Natural killer cell treated with Interleukin-12 subunit alpha and Interleukin-12 subunit beta and Interleukin-15 and Interleukin-18, amount 100 ng/mL, for 72 hours (primary cell): ENCODE measurements around the gene SPATS2. TPM values are rescaled to one million over a fixed set of nuclear protein-coding genes. Genes with fewer than 3 reads are reported as not detected.

Experiments used
- ATAC-seq, 2 donors: fragments of 150-1000 bp; cut with Tn5 transposase in 1 of 2; sonication (Bioruptor Pico), chemical (Tn5 transposase) in 1 of 2; 2 replicates each; pipeline ENCODE4 v1.10.0; 2021
- DNase-seq: peaks from one replicate; pipeline ENCODE4 v3.0.0; 2022; ENCODE audit warnings: low spot score
- H3K27ac Mint-ChIP-seq, 2 donors: 1 replicate in 1 of 2; 2 replicates in 1 of 2; pipeline ENCODE4 v1.8.0; 2022; ENCODE audit warnings: mixed read lengths in 2 of 2, mild to moderate bottlenecking in 1 of 2, moderate library complexity in 1 of 2
- H3K27me3 Mint-ChIP-seq, 2 donors: 1 replicate in 1 of 2; 2 replicates in 1 of 2; pipeline ENCODE4 v1.8.0; 2022; ENCODE audit warnings: mixed read lengths in 2 of 2
- H3K36me3 Mint-ChIP-seq: one replicate; pipeline ENCODE4 v1.8.0; 2022; ENCODE audit warnings: mixed read lengths
- H3K4me1 Mint-ChIP-seq, 2 donors: 1 replicate in 1 of 2; 2 replicates in 1 of 2; pipeline ENCODE4 v1.8.0; 2022; ENCODE audit warnings: low read depth in 2 of 2, mixed read lengths in 2 of 2, mild to moderate bottlenecking in 1 of 2
- H3K4me3 Mint-ChIP-seq: one replicate; pipeline ENCODE4 v1.8.0; 2022; ENCODE audit warnings: mixed read lengths
- H3K9me3 Mint-ChIP-seq: 2 replicates; pipeline ENCODE4 v1.8.0; 2022; ENCODE audit warnings: mixed read lengths
- total RNA-seq, 2 donors: library from RNA; stranded (reverse); gene quantifications; one replicate each; pipeline ENCODE4 v1.2.3, GENCODE V29; 2022

Gene SPATS2
- total RNA-seq, 2 donors from 2014 or later = 13.7 to 21.1 TPM

- H3K27ac Mint-ChIP-seq = no peak overlapping the region
- H3K4me3 Mint-ChIP-seq = no peak overlapping the region
- peaks cover under 1% of the 10 kb centered on the region in 2 donors for H3K4me1 Mint-ChIP-seq
- ATAC-seq (no peak), DNase-seq (no peak)
- H3K27me3 Mint-ChIP-seq = peaks cover 10 to 42% of the 10 kb centered on the region in 2 donors
- H3K9me3 Mint-ChIP-seq = no peaks in the 10 kb centered on the region
- H3K36me3 Mint-ChIP-seq = no peaks in the 10 kb centered on the region
Observed at GRCh38 chr12:49352351-49352750, 14.9 kb upstream of the SPATS2 start.

- DNase-seq (no peak), ATAC-seq (no peak)
- H3K36me3 Mint-ChIP-seq = no peaks in the 10 kb centered on the region
- H3K27me3 Mint-ChIP-seq = peaks cover 17 to 44% of the 10 kb centered on the region in 2 donors
- no peak overlapping the region for H3K4me3 Mint-ChIP-seq
- H3K4me1 Mint-ChIP-seq = no peaks in the 10 kb centered on the region
- no peak overlapping the region for H3K27ac Mint-ChIP-seq
- H3K9me3 Mint-ChIP-seq = no peaks in the 10 kb centered on the region
Observed at GRCh38 chr12:49355913-49356312, 11.3 kb upstream of the SPATS2 start.

- Mint-ChIP-seq H3K9me3 (no peaks in the 10 kb centered on the region), H3K27me3 (peaks cover 19 to 50% of the 10 kb centered on the region in 2 donors), H3K27ac (no peak overlapping the region), H3K36me3 (no peaks in the 10 kb centered on the region), H3K4me1 (no peaks in the 10 kb centered on the region), H3K4me3 (no peak overlapping the region)
- ATAC-seq (no peak), DNase-seq (no peak)
Observed at GRCh38 chr12:49357103-49357678, 10.1 kb upstream of the SPATS2 start.

- H3K9me3 Mint-ChIP-seq = no peaks in the 10 kb centered on the region
- no peaks in the 10 kb centered on the region for H3K36me3 Mint-ChIP-seq
- H3K4me3 Mint-ChIP-seq = no peak overlapping the region
- no peak overlapping the region for H3K27ac Mint-ChIP-seq
- DNase-seq (peak; percentile 70), ATAC-seq (peak; percentile 75 to 83)
- H3K4me1 Mint-ChIP-seq = no peaks in the 10 kb centered on the region
- peaks cover 13 to 41% of the 10 kb centered on the region in 2 donors for H3K27me3 Mint-ChIP-seq
Observed at GRCh38 chr12:49358483-49359141, 8.7 kb upstream of the SPATS2 start.

GRCh38 chr12:49359671-49360070 is 7.6 kb upstream of the SPATS2 start:
- Mint-ChIP-seq H3K36me3 (no peaks in the 10 kb centered on the region), H3K4me3 (no peak overlapping the region), H3K4me1 (no peaks in the 10 kb centered on the region), H3K27me3 (peaks cover 13 to 36% of the 10 kb centered on the region in 2 donors), H3K27ac (no peak overlapping the region), H3K9me3 (no peaks in the 10 kb centered on the region)
- ATAC-seq = no peak
- DNase-seq = no peak

GRCh38 chr12:49362077-49362476 is 5.2 kb upstream of the SPATS2 start:
- Mint-ChIP-seq H3K27me3 (peaks cover 13 to 25% of the 10 kb centered on the region in 2 donors), H3K4me1 (peaks cover 0 to 6% of the 10 kb centered on the region in 2 donors), H3K36me3 (no peaks in the 10 kb centered on the region), H3K9me3 (no peaks in the 10 kb centered on the region), H3K4me3 (no peak overlapping the region), H3K27ac (no peak overlapping the region)
- DNase-seq (no peak), ATAC-seq (no peak)

- no peaks in the 10 kb centered on the region for H3K36me3 Mint-ChIP-seq
- no peak for DNase-seq
- peaks cover 3 to 11% of the 10 kb centered on the region in 2 donors for H3K27me3 Mint-ChIP-seq
- no peak overlapping the region for H3K4me3 Mint-ChIP-seq
- H3K9me3 Mint-ChIP-seq = no peaks in the 10 kb centered on the region
- H3K4me1 Mint-ChIP-seq = peaks cover 17 to 18% of the 10 kb centered on the region in 2 donors
- no peak overlapping the region for H3K27ac Mint-ChIP-seq
- no peak for ATAC-seq
Observed at GRCh38 chr12:49364989-49365388, 2.3 kb upstream of the SPATS2 start.

GRCh38 chr12:49365542-49365941 is 1.7 kb upstream of the SPATS2 start:
- no peak for ATAC-seq
- Mint-ChIP-seq H3K4me1 (peaks cover 18% of the 10 kb centered on the region in 2 donors), H3K27ac (peak overlapping the region; percentile 69 to 73), H3K4me3 (peak overlapping the region; percentile 26), H3K9me3 (no peaks in the 10 kb centered on the region), H3K27me3 (peaks cover 3 to 11% of the 10 kb centered on the region in 2 donors), H3K36me3 (no peaks in the 10 kb centered on the region)
- no peak for DNase-seq

GRCh38 chr12:49366096-49366651 is 1.1 kb upstream of the SPATS2 start:
- Mint-ChIP-seq H3K27me3 (peaks cover 3 to 6% of the 10 kb centered on the region in 2 donors), H3K4me3 (peak overlapping the region; percentile 88), H3K36me3 (no peaks in the 10 kb centered on the region), H3K27ac (peak overlapping the region; percentile 69 to 73), H3K4me1 (peaks cover 19 to 21% of the 10 kb centered on the region in 2 donors), H3K9me3 (no peaks in the 10 kb centered on the region)
- no peak for ATAC-seq
- DNase-seq = no peak

GRCh38 chr12:49366652-49367380 is 446 bp upstream of the SPATS2 start:
- DNase-seq (peak; percentile 94), ATAC-seq (peak; percentile 95 to 96)
- Mint-ChIP-seq H3K4me3 (peak overlapping the region; percentile 88), H3K4me1 (peaks cover 24 to 25% of the 10 kb centered on the region in 2 donors), H3K36me3 (no peaks in the 10 kb centered on the region), H3K27me3 (peaks cover 0 to under 1% of the 10 kb centered on the region in 2 donors), H3K9me3 (no peaks in the 10 kb centered on the region), H3K27ac (peak overlapping the region; percentile 69 to 73)

- Mint-ChIP-seq H3K36me3 (no peaks in the 10 kb centered on the region), H3K4me1 (peaks cover 28 to 29% of the 10 kb centered on the region in 2 donors), H3K27me3 (no peaks in the 10 kb centered on the region), H3K27ac (peak overlapping the region; percentile 69 to 73), H3K4me3 (peak overlapping the region; percentile 88), H3K9me3 (no peaks in the 10 kb centered on the region)
- ATAC-seq (no peak), DNase-seq (no peak)
Observed at GRCh38 chr12:49368240-49368600, 958 bp downstream of the SPATS2 start.

- Mint-ChIP-seq H3K4me3 (peak overlapping the region; percentile 5), H3K27me3 (no peaks in the 10 kb centered on the region)
- DNase-seq = no peak
Observed at GRCh38 chr12:49369411-49370145, 2.3 kb downstream of the SPATS2 start.

GRCh38 chr12:49370539-49370938 is 3.3 kb downstream of the SPATS2 start:
- no peaks in the 10 kb centered on the region for H3K36me3 Mint-ChIP-seq
- H3K4me3 Mint-ChIP-seq = no peak overlapping the region
- no peak for ATAC-seq
- no peak for DNase-seq
- H3K4me1 Mint-ChIP-seq = peaks cover 33 to 38% of the 10 kb centered on the region in 2 donors
- no peaks in the 10 kb centered on the region for H3K27me3 Mint-ChIP-seq
- no peak overlapping the region for H3K27ac Mint-ChIP-seq
- no peaks in the 10 kb centered on the region for H3K9me3 Mint-ChIP-seq

More at GRCh38 chr12:49369411-49370145, 2.3 kb downstream of the SPATS2 start:
- no peaks in the 10 kb centered on the region for H3K9me3 Mint-ChIP-seq
- ATAC-seq = no peak
- H3K36me3 Mint-ChIP-seq = no peaks in the 10 kb centered on the region
- no peak overlapping the region for H3K27ac Mint-ChIP-seq
- H3K4me1 Mint-ChIP-seq = peaks cover 28 to 29% of the 10 kb centered on the region in 2 donors
